Nephron progenitor cell (in vitro differentiated cells): ENCODE results near the gene ISM1.

Source experiments
- DNase-seq: peaks from one replicate; pipeline ENCODE4 v3.0.0; 2021
- H3K27ac Mint-ChIP-seq: 2 replicates; pipeline ENCODE4 v1.8.0; 2021; ENCODE audit warnings: mild to moderate bottlenecking, moderate library complexity, mixed read lengths
- H3K27me3 Mint-ChIP-seq: 2 replicates; pipeline ENCODE4 v1.8.0; 2021; ENCODE audit warnings: mild to moderate bottlenecking, low read depth, mixed read lengths; ENCODE audit not compliant: poor library complexity
- H3K36me3 Mint-ChIP-seq: 2 replicates; pipeline ENCODE4 v1.8.0; 2021; ENCODE audit warnings: low read depth, mixed read lengths
- H3K4me1 Mint-ChIP-seq: 2 replicates; pipeline ENCODE4 v1.8.0; 2021; ENCODE audit warnings: mixed read lengths
- H3K4me3 Mint-ChIP-seq: 2 replicates; pipeline ENCODE4 v1.8.0; 2021; ENCODE audit warnings: mild to moderate bottlenecking, moderate library complexity, mixed read lengths
- H3K9me3 Mint-ChIP-seq: 2 replicates; pipeline ENCODE4 v1.8.0; 2021; ENCODE audit warnings: mild to moderate bottlenecking, moderate library complexity, mixed read lengths
- TF ChIP-seq, protein P1 (sequence below): fragments of 200-600 bp; sonication (generic); IDR thresholded peaks from 2 replicates; pipeline ENCODE4 v1.5.0; 2021; ENCODE audit warnings: antibody characterized with exemption

The ISM1 gene

DNA sequence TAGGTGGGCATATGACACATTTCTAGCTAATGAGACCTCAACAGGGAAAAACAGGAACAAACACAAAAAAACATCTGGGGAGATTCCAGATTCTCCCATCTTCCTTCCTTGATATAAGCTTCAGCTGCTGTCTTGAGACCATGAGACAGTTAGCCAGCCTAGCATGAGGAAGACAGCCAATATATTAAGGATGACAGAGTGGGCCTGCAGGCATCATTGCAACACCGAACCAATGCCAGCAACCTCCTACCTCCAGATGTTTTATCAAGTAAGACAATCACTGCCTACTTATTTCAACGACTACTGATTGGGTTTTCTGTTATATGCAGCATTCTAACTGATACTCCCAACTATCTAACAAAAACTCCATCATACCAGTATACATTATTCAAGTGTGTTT is 119.0 kb downstream of the ISM1 start:
- Mint-ChIP-seq H3K4me1 (peaks cover 35% of the 10 kb centered on the region), H3K4me3 (no peak overlapping the region), H3K36me3 (peaks cover 5% of the 10 kb centered on the region), H3K27ac (no peak overlapping the region), H3K9me3 (peaks cover 5% of the 10 kb centered on the region), H3K27me3 (peaks cover 1% of the 10 kb centered on the region)
- TF ChIP-seq, protein P1, sequence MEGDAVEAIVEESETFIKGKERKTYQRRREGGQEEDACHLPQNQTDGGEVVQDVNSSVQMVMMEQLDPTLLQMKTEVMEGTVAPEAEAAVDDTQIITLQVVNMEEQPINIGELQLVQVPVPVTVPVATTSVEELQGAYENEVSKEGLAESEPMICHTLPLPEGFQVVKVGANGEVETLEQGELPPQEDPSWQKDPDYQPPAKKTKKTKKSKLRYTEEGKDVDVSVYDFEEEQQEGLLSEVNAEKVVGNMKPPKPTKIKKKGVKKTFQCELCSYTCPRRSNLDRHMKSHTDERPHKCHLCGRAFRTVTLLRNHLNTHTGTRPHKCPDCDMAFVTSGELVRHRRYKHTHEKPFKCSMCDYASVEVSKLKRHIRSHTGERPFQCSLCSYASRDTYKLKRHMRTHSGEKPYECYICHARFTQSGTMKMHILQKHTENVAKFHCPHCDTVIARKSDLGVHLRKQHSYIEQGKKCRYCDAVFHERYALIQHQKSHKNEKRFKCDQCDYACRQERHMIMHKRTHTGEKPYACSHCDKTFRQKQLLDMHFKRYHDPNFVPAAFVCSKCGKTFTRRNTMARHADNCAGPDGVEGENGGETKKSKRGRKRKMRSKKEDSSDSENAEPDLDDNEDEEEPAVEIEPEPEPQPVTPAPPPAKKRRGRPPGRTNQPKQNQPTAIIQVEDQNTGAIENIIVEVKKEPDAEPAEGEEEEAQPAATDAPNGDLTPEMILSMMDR: no peak
- DNase-seq: no peak

DNA sequence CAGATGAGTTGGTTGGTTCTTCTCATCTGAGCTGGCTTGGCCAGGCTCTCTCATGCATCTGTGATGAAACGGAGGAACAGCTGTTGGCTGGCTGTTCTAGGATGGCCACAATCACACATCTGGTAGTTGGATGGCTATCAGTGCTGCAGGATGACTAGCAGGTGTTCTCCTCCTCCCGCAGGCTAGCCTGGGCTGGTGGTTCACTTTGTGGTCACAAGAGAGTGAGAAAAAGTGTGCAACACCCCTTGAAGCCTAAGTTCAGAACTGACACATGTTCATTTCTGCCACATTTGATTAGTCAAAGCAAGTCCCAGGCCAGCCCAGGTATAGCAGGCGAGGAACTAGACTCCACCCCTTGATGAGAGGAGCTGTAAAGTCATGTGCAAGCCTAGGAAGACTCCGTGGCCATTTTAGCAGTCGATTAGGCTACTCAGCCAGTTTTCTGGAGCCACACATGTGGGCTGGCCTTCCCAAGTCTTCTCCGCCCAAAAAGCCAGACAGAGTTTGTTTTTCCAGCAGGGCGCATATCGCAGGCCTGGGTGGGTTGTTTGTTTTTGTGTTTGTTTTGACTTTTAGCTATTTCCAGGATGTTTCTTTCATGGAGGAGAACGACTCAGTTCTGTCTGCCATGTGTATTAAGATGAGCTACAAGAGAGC is 120.8 kb downstream of the ISM1 start:
- TF ChIP-seq, protein P1: no peak
- Mint-ChIP-seq H3K4me3 (no peak overlapping the region), H3K9me3 (no peaks in the 10 kb centered on the region), H3K36me3 (no peaks in the 10 kb centered on the region), H3K27me3 (no peaks in the 10 kb centered on the region), H3K4me1 (peaks cover 36% of the 10 kb centered on the region), H3K27ac (no peak overlapping the region)
- no peak for DNase-seq

DNA sequence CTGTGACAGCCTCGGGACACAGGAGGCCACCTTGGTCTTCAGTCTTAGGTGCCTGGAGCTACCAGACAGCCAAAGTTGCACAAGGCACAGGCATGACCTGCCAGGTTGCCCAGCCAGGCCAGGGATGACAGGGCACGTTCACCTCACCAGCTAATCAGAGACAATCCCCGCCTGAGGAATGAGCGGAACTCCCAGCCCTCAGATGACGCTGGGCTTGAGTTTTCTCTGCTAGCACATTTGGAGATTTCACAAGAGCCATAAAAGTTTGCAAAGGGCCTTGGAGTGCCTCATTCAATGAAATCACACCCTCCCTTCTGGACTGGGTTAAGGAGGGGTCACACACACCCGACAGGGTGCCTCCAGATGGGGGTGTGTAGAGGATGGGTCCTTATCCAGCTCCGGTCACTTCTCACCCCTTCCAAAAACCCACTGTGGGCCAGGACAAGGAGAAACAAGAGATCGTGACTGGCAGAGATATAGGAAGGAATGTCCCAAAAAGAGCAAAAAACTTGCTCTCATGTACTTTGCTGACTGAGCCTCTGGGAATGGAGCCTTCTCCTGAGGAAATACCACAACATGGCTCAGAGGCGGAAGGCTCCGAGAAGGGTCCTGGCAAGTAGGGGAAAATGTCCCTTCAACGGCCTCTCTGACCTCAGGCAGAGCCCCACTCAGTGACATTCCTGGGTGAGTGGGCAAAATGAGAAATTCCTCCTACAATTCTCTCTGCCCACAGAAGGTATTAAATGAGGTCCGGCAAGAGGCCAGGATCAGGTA is 121.6 kb downstream of the ISM1 start:
- Mint-ChIP-seq H3K4me1 (peaks cover 36% of the 10 kb centered on the region), H3K27me3 (no peaks in the 10 kb centered on the region), H3K9me3 (no peaks in the 10 kb centered on the region), H3K36me3 (no peaks in the 10 kb centered on the region), H3K27ac (peak overlapping the region; percentile 77), H3K4me3 (no peak overlapping the region)
- TF ChIP-seq, protein P1: no peak
- DNase-seq: no peak

DNA sequence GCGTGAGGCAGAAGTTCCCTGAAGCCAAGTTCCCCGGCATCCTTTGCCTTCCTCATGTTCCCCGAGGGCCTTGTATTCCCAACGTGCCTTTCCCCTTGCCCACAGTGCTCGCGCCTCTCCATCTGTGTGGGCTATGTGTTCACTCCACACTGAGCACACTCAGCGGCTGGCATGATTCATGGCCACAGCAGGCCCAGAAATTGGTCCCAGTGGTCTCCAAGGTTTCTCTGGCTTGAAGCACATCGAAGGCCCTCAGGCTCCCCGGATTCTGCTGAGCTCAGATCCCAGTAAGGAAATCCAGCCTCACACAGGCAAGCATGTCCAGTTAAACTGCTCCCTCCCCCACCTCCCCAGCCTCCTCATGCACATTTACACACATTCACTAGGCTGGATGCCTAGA is 123.6 kb downstream of the ISM1 start:
- Mint-ChIP-seq H3K4me1 (peaks cover 27% of the 10 kb centered on the region), H3K4me3 (no peak overlapping the region), H3K27ac (no peak overlapping the region), H3K36me3 (no peaks in the 10 kb centered on the region), H3K27me3 (no peaks in the 10 kb centered on the region), H3K9me3 (no peaks in the 10 kb centered on the region)
- TF ChIP-seq, protein P1: no peak
- peak; percentile 4 for DNase-seq

DNA sequence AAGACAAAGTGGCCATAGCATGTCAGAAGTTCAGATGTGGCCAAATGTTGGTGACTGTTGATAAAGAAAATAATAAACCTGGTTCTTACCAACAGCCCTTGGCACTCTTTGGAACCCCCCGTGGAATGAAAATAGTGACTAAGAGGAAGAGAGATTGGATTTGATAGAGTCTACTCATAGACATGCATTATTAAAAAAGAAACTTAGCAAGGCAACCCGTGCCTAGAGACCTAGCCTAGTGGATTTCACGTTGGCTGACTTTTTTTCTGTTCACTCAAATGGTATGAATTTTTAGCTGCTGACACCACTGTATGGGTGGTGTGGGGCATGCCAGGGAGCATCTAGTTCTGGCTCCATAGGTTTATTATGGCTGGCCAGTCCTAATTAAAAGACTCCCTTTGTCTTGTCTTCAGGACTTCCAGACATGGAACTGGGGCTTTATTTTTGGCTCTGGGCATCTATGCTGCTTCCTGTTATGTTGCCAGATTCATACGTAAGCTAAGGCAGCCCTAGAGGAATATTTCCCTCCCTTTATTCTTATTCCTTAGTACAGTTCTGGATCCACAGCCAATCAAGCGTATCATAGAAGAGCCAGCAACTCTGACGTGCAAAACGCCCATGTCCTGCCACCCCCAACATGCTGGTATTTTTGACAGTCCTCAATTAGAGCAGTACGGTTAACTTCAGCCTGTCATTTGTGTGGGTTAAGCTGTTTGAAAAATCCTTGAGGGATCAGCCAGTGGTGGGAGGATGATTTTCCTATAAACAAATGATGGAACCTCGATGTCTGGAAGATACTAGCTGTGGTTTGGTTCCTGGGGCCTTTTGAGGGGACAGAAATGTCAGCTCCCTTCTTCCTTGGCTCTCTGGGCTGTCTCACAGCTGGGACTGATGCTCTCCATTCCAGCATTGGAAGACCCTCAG is 127.5 kb downstream of the ISM1 start:
- Mint-ChIP-seq H3K4me3 (no peak overlapping the region), H3K4me1 (peaks cover 14% of the 10 kb centered on the region), H3K36me3 (no peaks in the 10 kb centered on the region), H3K27me3 (no peaks in the 10 kb centered on the region), H3K27ac (no peak overlapping the region), H3K9me3 (no peaks in the 10 kb centered on the region)
- TF ChIP-seq, protein P1: no peak
- DNase-seq: no peak
